K562 (cell line): ENCODE results near the gene TRMT1L. TPM values are rescaled to one million over a fixed set of nuclear protein-coding genes. Genes with fewer than 3 reads are reported as not detected.

Experiments
- CREB1 ChIP-seq, 2 experiments: sonication (generic) in 1 of 2; formaldehyde crosslinking in 1 of 2; IDR thresholded peaks; 2 replicates each; pipeline versions ENCODE4 v1.6.1 to v1.8.0; 2012 to 2022; ENCODE audit warnings: inconsistent platforms in 1 of 2, mild to moderate bottlenecking in 1 of 2, missing genetic modification reagents in 1 of 2, moderate library complexity in 1 of 2
- ESRRB ChIP-seq: fragments of 250-450 bp; sonication (Bioruptor Pico); IDR thresholded peaks from 2 replicates; pipeline ENCODE4 v1.5.0; 2020; ENCODE audit warnings: mild to moderate bottlenecking, moderate library complexity, borderline replicate concordance
- MGA ChIP-seq: fragments of 450-650 bp; IDR thresholded peaks from 2 replicates; pipeline ENCODE4 v1.6.1; 2016; ENCODE audit warnings: mild to moderate bottlenecking, moderate library complexity
- NFRKB ChIP-seq: fragments of 450-650 bp; IDR thresholded peaks from 2 replicates; pipeline ENCODE4 v1.6.1; 2016; ENCODE audit warnings: low read depth
- NFXL1 ChIP-seq: fragments of 450-650 bp; formaldehyde crosslinking; IDR thresholded peaks from 2 replicates; pipeline ENCODE4 v1.4.0; 2021; ENCODE audit warnings: mild to moderate bottlenecking
- NUFIP1 ChIP-seq: fragments of 450-650 bp; IDR thresholded peaks from 2 replicates; pipeline ENCODE4 v1.6.1; 2018; ENCODE audit not compliant: partially characterized antibody
- SIN3B ChIP-seq: fragments of 450-650 bp; IDR thresholded peaks from 2 replicates; pipeline ENCODE4 v1.6.1; 2017; ENCODE audit warnings: low read depth, mild to moderate bottlenecking, moderate library complexity
- SIX5 ChIP-seq, 2 experiments: IDR thresholded peaks; 2 replicates each; pipeline ENCODE4 v1.6.1; 2011; ENCODE audit warnings: low read length in 2 of 2, borderline replicate concordance in 1 of 2, low read depth in 1 of 2, mild to moderate bottlenecking in 1 of 2, moderate library complexity in 1 of 2; ENCODE audit not compliant: insufficient read depth in 1 of 2
- SMAD3 ChIP-seq: fragments of 450-650 bp; formaldehyde crosslinking; conservative IDR thresholded peaks from 2 replicates; pipeline ENCODE4 v1.4.0; 2020; ENCODE audit warnings: mild to moderate bottlenecking
- SMC3 ChIP-seq: conservative IDR thresholded peaks from 2 replicates; pipeline ENCODE4 v1.6.1; 2011; ENCODE audit warnings: low read depth, low read length, improper control_type of control experiment; ENCODE audit not compliant: insufficient read depth
- TBL1XR1 ChIP-seq, 2 experiments: IDR thresholded peaks; 2 replicates each; pipeline ENCODE4 v1.6.1; 2012; ENCODE audit warnings: improper control_type of control experiment in 2 of 2, low read length in 2 of 2, mild to moderate bottlenecking in 1 of 2
- TGIF2 ChIP-seq: sonication (generic); formaldehyde crosslinking; IDR thresholded peaks from 2 replicates; pipeline ENCODE4 v1.8.1; 2022; ENCODE audit warnings: mild to moderate bottlenecking, missing genetic modification reagents, moderate library complexity
- ZBTB5 ChIP-seq: fragments of 450-650 bp; IDR thresholded peaks from 2 replicates; pipeline ENCODE4 v1.6.1; 2017; ENCODE audit warnings: antibody characterized with exemption
- ZNF134 ChIP-seq: fragments of 250-450 bp; sonication (Bioruptor Pico); conservative IDR thresholded peaks from 2 replicates; pipeline ENCODE4 v1.4.0; 2020
- ZNF551 ChIP-seq: fragments of 250-450 bp; sonication (Bioruptor Pico); IDR thresholded peaks from 2 replicates; pipeline ENCODE4 v1.5.0; 2021; ENCODE audit warnings: mild to moderate bottlenecking, moderate library complexity
- polyA plus RNA-seq, 8 experiments: library from polyadenylated mRNA; depleted of rRNA in 4 of 8; stranded (reverse) in 5 of 8; unstranded in 3 of 8; fragments of >200 nt; fragmentation: Nextera tagmentation in 2 of 8; fragmentation: Illumina TruSeq in 1 of 8; extraction: Ambion mirVana in 2 of 8; extraction: Trizol in 1 of 8; gene quantifications; 2 replicates each; pipeline versions ENCODE4 v1.2.1 to v1.2.3, GENCODE V29; 2011 to 2014; ENCODE audit warnings: inconsistent platforms in 1 of 8, missing spikeins in 1 of 8
- total RNA-seq, 7 experiments: library from RNA; depleted of rRNA in 6 of 7; stranded (reverse); fragments of >200 nt in 6 of 7; fragmentation: Illumina TruSeq in 2 of 7; extraction: Trizol in 2 of 7; gene quantifications; 2 replicates each; pipeline versions ENCODE4 v1.2.1 to v1.2.3, GENCODE V29; 2011 to 2021; ENCODE audit warnings: low replicate concordance in 1 of 7

TRMT1L gene
- total and polyA plus RNA-seq, 9 of the 15 experiments (the other 6 are each of a cell fraction or from before 2014, with no cell fraction given), result 6.4 to 88.9 (median 32.9) TPM

- TF ChIP-seq ZBTB5 (no peak), SIN3B (no peak; the same call in 1 of the 2 replicates), ESRRB (CRISPR knock-in tag) (no peak), ZNF551 (CRISPR knock-in tag) (no peak), NFRKB (no peak), TBL1XR1 (IDR thresholded peaks at IDR 0.05; ENCODE audit: low read length in 2 of 2) (no peak; a peak in 1 of 4 replicates), MGA (no peak), SMC3 (0 out of 2 replicates have a peak, but pooled peaks have one; percentile 17), NFXL1 (CRISPR knock-in tag) (no peak), NUFIP1 (no peak), SIX5 (IDR thresholded peaks at IDR 0.05; ENCODE audit: borderline replicate concordance in 1 of 2, insufficient read depth in 1 of 2, low read depth in 1 of 2, low read length in 2 of 2) (peak; percentile 85 to 87), SMAD3 (CRISPR knock-in tag) (no peak), TGIF2 (CRISPR knock-in tag) (no peak), CREB1 (IDR thresholded peaks at IDR 0.05) (no peak; the same call in none of the 2 replicates), CREB1 (CRISPR knock-in tag; IDR thresholded peaks at IDR 0.05) (peak; percentile 84), ZNF134 (CRISPR knock-in tag) (no peak)
Observed at GRCh38 chr1:185156854-185157598, at the start of gene TRMT1L, which contains the start of gene SWT1 (continued).
